HEK293 (cell line): Measurements from ENCODE around the gene UBE2D2.

Source experiments
- EGR2 ChIP-seq: fragments of 450-650 bp; formaldehyde crosslinking; IDR thresholded peaks from 2 replicates; pipeline ENCODE4 v1.5.1; 2016; ENCODE audit warnings: low read depth, missing biosample characterization, missing genetic modification characterization
- ELK4 ChIP-seq: IDR thresholded peaks from 2 replicates; pipeline ENCODE4 v1.6.1; 2011; ENCODE audit warnings: mild to moderate bottlenecking, low read depth, low read length, borderline replicate concordance
- KLF10 ChIP-seq: fragments of 450-650 bp; IDR thresholded peaks from 2 replicates; pipeline ENCODE4 v1.5.1; 2018; ENCODE audit warnings: missing biosample characterization, mild to moderate bottlenecking, missing genetic modification characterization
- MZF1 ChIP-seq: fragments of 450-650 bp; formaldehyde crosslinking; IDR thresholded peaks from 2 replicates; pipeline ENCODE4 v1.5.1; 2017; ENCODE audit warnings: missing biosample characterization, missing genetic modification characterization, borderline replicate concordance
- SCRT2 ChIP-seq: fragments of 450-650 bp; formaldehyde crosslinking; IDR thresholded peaks from 2 replicates; pipeline ENCODE4 v1.5.1; 2016; ENCODE audit warnings: missing biosample characterization, missing genetic modification characterization
- SP3 ChIP-seq: fragments of 450-650 bp; formaldehyde crosslinking; IDR thresholded peaks from 2 replicates; pipeline ENCODE4 v1.5.1; 2016; ENCODE audit warnings: missing biosample characterization, missing genetic modification characterization
- TCF7L2 ChIP-seq: IDR thresholded peaks from 2 replicates; pipeline ENCODE4 v1.6.1; 2011; ENCODE audit warnings: low read depth, mild to moderate bottlenecking, inconsistent platforms, low read length, moderate library complexity, borderline replicate concordance
- WT1 ChIP-seq: fragments of 450-650 bp; formaldehyde crosslinking; IDR thresholded peaks from 2 replicates; pipeline ENCODE4 v1.5.1; 2016; ENCODE audit warnings: missing biosample characterization, missing genetic modification characterization
- ZBTB17 ChIP-seq: fragments of 450-650 bp; formaldehyde crosslinking; IDR thresholded peaks from 2 replicates; pipeline ENCODE4 v1.5.1; 2016; ENCODE audit warnings: missing biosample characterization, missing genetic modification characterization
- ZBTB21 ChIP-seq: fragments of 450-650 bp; formaldehyde crosslinking; IDR thresholded peaks from 2 replicates; pipeline ENCODE4 v1.5.1; 2017; ENCODE audit warnings: missing biosample characterization, missing genetic modification characterization
- ZBTB48 ChIP-seq: fragments of 450-650 bp; formaldehyde crosslinking; IDR thresholded peaks from 2 replicates; pipeline ENCODE4 v1.5.1; 2016; ENCODE audit warnings: missing biosample characterization, missing genetic modification characterization
- ZFP69B ChIP-seq: fragments of 450-650 bp; formaldehyde crosslinking; IDR thresholded peaks from 2 replicates; pipeline ENCODE4 v1.5.1; 2016; ENCODE audit warnings: missing biosample characterization, missing genetic modification characterization
- ZNF114 ChIP-seq: fragments of 450-650 bp; formaldehyde crosslinking; IDR thresholded peaks from 2 replicates; pipeline ENCODE4 v1.5.0; 2017; ENCODE audit warnings: missing biosample characterization, missing genetic modification characterization
- ZNF138 ChIP-seq: fragments of 450-650 bp; formaldehyde crosslinking; IDR thresholded peaks from 2 replicates; pipeline ENCODE4 v1.5.1; 2016; ENCODE audit warnings: missing biosample characterization, missing genetic modification characterization, borderline replicate concordance
- ZNF148 ChIP-seq: fragments of 450-650 bp; formaldehyde crosslinking; IDR thresholded peaks from 2 replicates; pipeline ENCODE4 v1.5.0; 2017; ENCODE audit warnings: missing biosample characterization, missing genetic modification characterization, borderline replicate concordance
- ZNF174 ChIP-seq: fragments of 450-650 bp; formaldehyde crosslinking; IDR thresholded peaks from 2 replicates; pipeline ENCODE4 v1.5.0; 2017; ENCODE audit warnings: missing biosample characterization, mild to moderate bottlenecking, missing genetic modification characterization
- ZNF184 ChIP-seq: fragments of 450-650 bp; IDR thresholded peaks from 2 replicates; pipeline ENCODE4 v1.5.1; 2018; ENCODE audit warnings: missing biosample characterization, mild to moderate bottlenecking, missing genetic modification characterization
- ZNF23 ChIP-seq: fragments of 450-650 bp; formaldehyde crosslinking; IDR thresholded peaks from 2 replicates; pipeline ENCODE4 v1.5.1; 2016; ENCODE audit warnings: missing biosample characterization, missing genetic modification characterization, borderline replicate concordance
- ZNF248 ChIP-seq: fragments of 450-650 bp; formaldehyde crosslinking; IDR thresholded peaks from 2 replicates; pipeline ENCODE4 v1.5.1; 2017; ENCODE audit warnings: missing biosample characterization, missing genetic modification characterization
- ZNF292 ChIP-seq: fragments of 450-650 bp; formaldehyde crosslinking; IDR thresholded peaks from 2 replicates; pipeline ENCODE4 v1.5.1; 2016; ENCODE audit warnings: low read depth, missing biosample characterization, missing genetic modification characterization, borderline replicate concordance
- ZNF335 ChIP-seq: fragments of 450-650 bp; formaldehyde crosslinking; conservative IDR thresholded peaks from 2 replicates; pipeline ENCODE4 v1.5.1; 2016; ENCODE audit warnings: missing biosample characterization, missing genetic modification characterization
- ZNF341 ChIP-seq: fragments of 450-650 bp; formaldehyde crosslinking; IDR thresholded peaks from 2 replicates; pipeline ENCODE4; 2016; ENCODE audit warnings: low read depth, missing biosample characterization, missing genetic modification characterization
- ZNF350 ChIP-seq: fragments of 450-650 bp; formaldehyde crosslinking; IDR thresholded peaks from 2 replicates; pipeline ENCODE4 v1.5.0; 2017; ENCODE audit warnings: missing biosample characterization, mild to moderate bottlenecking, missing genetic modification characterization
- ZNF391 ChIP-seq: fragments of 450-650 bp; formaldehyde crosslinking; IDR thresholded peaks from 2 replicates; pipeline ENCODE4 v1.5.1; 2016; ENCODE audit warnings: low read depth, missing biosample characterization, missing genetic modification characterization, borderline replicate concordance
- ZNF394 ChIP-seq: fragments of 450-650 bp; formaldehyde crosslinking; IDR thresholded peaks from 2 replicates; pipeline ENCODE4 v1.5.1; 2016; ENCODE audit warnings: missing biosample characterization, missing genetic modification characterization, mild to moderate bottlenecking, moderate library complexity, borderline replicate concordance
- ZNF416 ChIP-seq: fragments of 450-650 bp; formaldehyde crosslinking; IDR thresholded peaks from 2 replicates; pipeline ENCODE4 v1.5.1; 2016; ENCODE audit warnings: missing biosample characterization, missing genetic modification characterization
- ZNF426 ChIP-seq: fragments of 450-650 bp; formaldehyde crosslinking; IDR thresholded peaks from 2 replicates; pipeline ENCODE4 v1.5.1; 2017; ENCODE audit warnings: missing biosample characterization, missing genetic modification characterization, mild to moderate bottlenecking, inconsistent platforms, moderate library complexity
- ZNF514 ChIP-seq: fragments of 450-650 bp; formaldehyde crosslinking; IDR thresholded peaks from 2 replicates; pipeline ENCODE4 v1.5.1; 2016; ENCODE audit warnings: missing biosample characterization, missing genetic modification characterization
- ZNF530 ChIP-seq: fragments of 450-650 bp; formaldehyde crosslinking; IDR thresholded peaks from 2 replicates; pipeline ENCODE4 v1.5.1; 2016; ENCODE audit warnings: low read depth, missing biosample characterization, missing genetic modification characterization
- ZNF610 ChIP-seq: fragments of 450-650 bp; formaldehyde crosslinking; IDR thresholded peaks from 2 replicates; pipeline ENCODE4 v1.5.1; 2016; ENCODE audit warnings: missing biosample characterization, missing genetic modification characterization, borderline replicate concordance
- ZNF658 ChIP-seq: fragments of 450-650 bp; formaldehyde crosslinking; IDR thresholded peaks from 2 replicates; pipeline ENCODE4; 2016; ENCODE audit warnings: missing biosample characterization, missing genetic modification characterization
- ZNF785 ChIP-seq: fragments of 450-650 bp; formaldehyde crosslinking; IDR thresholded peaks from 2 replicates; pipeline ENCODE4 v1.5.1; 2016; ENCODE audit warnings: missing biosample characterization, missing genetic modification characterization
- ZNF792 ChIP-seq: fragments of 450-650 bp; formaldehyde crosslinking; IDR thresholded peaks from 2 replicates; pipeline ENCODE4 v1.5.1; 2016; ENCODE audit warnings: missing biosample characterization, missing genetic modification characterization
- ZNF837 ChIP-seq: fragments of 450-650 bp; formaldehyde crosslinking; IDR thresholded peaks from 2 replicates; pipeline ENCODE4 v1.5.1; 2016; ENCODE audit warnings: missing biosample characterization, missing genetic modification characterization
- ZNF843 ChIP-seq: fragments of 450-650 bp; formaldehyde crosslinking; IDR thresholded peaks from 2 replicates; pipeline ENCODE4 v1.5.1; 2016; ENCODE audit warnings: missing biosample characterization, missing genetic modification characterization
- ZSCAN16 ChIP-seq: fragments of 450-650 bp; formaldehyde crosslinking; IDR thresholded peaks from 2 replicates; pipeline ENCODE4 v1.5.1; 2016; ENCODE audit warnings: missing biosample characterization, missing genetic modification characterization
- ZSCAN23 ChIP-seq: fragments of 450-650 bp; formaldehyde crosslinking; IDR thresholded peaks from 2 replicates; pipeline ENCODE4 v1.5.1; 2016; ENCODE audit warnings: missing biosample characterization, missing genetic modification characterization
- ZSCAN30 ChIP-seq: fragments of 450-650 bp; IDR thresholded peaks from 2 replicates; pipeline ENCODE4 v1.5.1; 2018; ENCODE audit warnings: missing biosample characterization, mild to moderate bottlenecking, missing genetic modification characterization, moderate library complexity
- ZXDB ChIP-seq: fragments of 450-650 bp; formaldehyde crosslinking; IDR thresholded peaks from 2 replicates; pipeline ENCODE4 v1.5.1; 2016; ENCODE audit warnings: missing biosample characterization, missing genetic modification characterization

UBE2D2 gene

GRCh38 chr5:139560752-139561654, at the start of gene UBE2D2 (continued):
- TF ChIP-seq SCRT2 (no peak), ZNF514 (tag by site-specific recombination) (no peak), ZNF335 (tag by site-specific recombination) (peak; percentile 88), ZNF837 (no peak), WT1 (tag by site-specific recombination) (0 out of 2 replicates have a peak, but pooled peaks have one; percentile 6), ZNF610 (no peak), ZNF23 (tag by site-specific recombination) (no peak), ELK4 (no peak), ZNF792 (no peak), ZNF843 (tag by site-specific recombination) (0 out of 2 replicates have a peak, but pooled peaks have one; percentile 30), ZNF350 (tag by site-specific recombination) (no peak), ZSCAN23 (tag by site-specific recombination) (no peak), SP3 (tag by site-specific recombination) (peak; percentile 78), ZFP69B (tag by site-specific recombination) (peak; percentile 92), ZNF391 (tag by site-specific recombination) (peak; percentile 6; the same call in 1 of the 2 replicates), TCF7L2 (0 out of 2 replicates have a peak, but pooled peaks have one; percentile 22), EGR2 (tag by site-specific recombination) (no peak), ZNF658 (tag by site-specific recombination) (no peak), MZF1 (tag by site-specific recombination) (0 out of 2 replicates have a peak, but pooled peaks have one; percentile 23), ZBTB21 (tag by site-specific recombination) (0 out of 2 replicates have a peak, but pooled peaks have one; percentile 10), ZNF416 (tag by site-specific recombination) (no peak), ZNF174 (tag by site-specific recombination) (no peak), ZNF530 (tag by site-specific recombination) (no peak), ZNF184 (tag by site-specific recombination) (0 out of 2 replicates have a peak, but pooled peaks have one; percentile 22), ZNF292 (tag by site-specific recombination) (no peak), KLF10 (tag by site-specific recombination) (peak; percentile 92), ZNF785 (tag by site-specific recombination) (no peak), ZNF394 (tag by site-specific recombination) (no peak), ZBTB48 (tag by site-specific recombination) (no peak; the same call in none of the 2 replicates), ZSCAN16 (tag by site-specific recombination) (no peak), ZNF426 (tag by site-specific recombination) (no peak), ZBTB17 (tag by site-specific recombination) (peak; percentile 53; the same call in 1 of the 2 replicates), ZNF148 (tag by site-specific recombination) (no peak), ZNF114 (tag by site-specific recombination) (no peak), ZNF138 (tag by site-specific recombination) (no peak), ZXDB (tag by site-specific recombination) (peak; percentile 95), ZSCAN30 (tag by site-specific recombination) (peak; percentile 83; the same call in 1 of the 2 replicates), ZNF248 (no peak), ZNF341 (tag by site-specific recombination) (peak; percentile 26; the same call in 1 of the 2 replicates)
